ENCODE measurements around the gene KHSRP.

Gene KHSRP

GRCh38 chr19:6424195-6424938 lies at the start of gene KHSRP:
Gene KHSRP (minus strand): TSS chr19:6424811. CDS start chr19:6424701, 110 bp downstream.
- no peaks in the 10 kb centered on the region for H3K27me3 ChIP-seq (ENCODE audit: control insufficient read depth, insufficient read depth, low read length)
- peaks cover under 1% of the 10 kb centered on the region for H3K36me3 ChIP-seq (ENCODE audit: control insufficient read depth, insufficient read depth, low read length)
- peaks cover 15% of the 10 kb centered on the region for H3K4me1 ChIP-seq (ENCODE audit: control insufficient read depth, insufficient read depth, low read length)
- H3K9ac ChIP-seq (ENCODE audit: low read length): peak within 1 kb of the TSS; percentile 93
- peak within 1 kb of the TSS; percentile 55 for H3K4me3 ChIP-seq (ENCODE audit: low read length)
- no peaks in the 10 kb centered on the region for H3K9me3 ChIP-seq (ENCODE audit: control insufficient read depth, low read length)

- H3K9ac ChIP-seq (ENCODE audit: low read length): no peak overlapping the region
Measured at GRCh38 chr19:6473647-6474046, 49.0 kb upstream of the KHSRP start.

DNA sequence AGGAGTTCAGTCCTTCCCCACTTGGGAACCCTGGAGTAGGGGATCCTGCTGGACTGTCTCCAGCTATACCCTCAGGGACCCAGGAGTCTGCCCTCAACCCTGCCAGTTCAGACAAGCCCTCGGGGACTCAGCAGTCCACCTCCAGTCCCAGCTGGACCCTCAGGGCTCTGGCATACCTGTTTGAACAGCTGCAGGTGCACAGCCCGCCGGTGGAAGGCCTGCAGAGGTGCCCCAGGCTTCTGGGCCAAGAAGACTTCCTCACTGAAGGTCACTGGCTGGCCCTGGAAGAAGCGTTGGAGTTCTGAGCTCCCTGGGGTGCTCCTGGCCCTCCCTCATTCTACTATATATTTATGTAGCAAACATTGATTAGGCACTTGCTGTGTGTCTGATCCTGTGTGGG lies 48.1 kb upstream of the KHSRP start:
- Histone ChIP-seq H3K4me3 (ENCODE audit: low read length) (no peak overlapping the region), H3K9ac (ENCODE audit: low read length) (no peak overlapping the region), H3K4me1 (ENCODE audit: control insufficient read depth, insufficient read depth, low read length) (peaks cover 9% of the 10 kb centered on the region), H3K27me3 (ENCODE audit: control insufficient read depth, insufficient read depth, low read length) (peaks cover 15% of the 10 kb centered on the region), H3K36me3 (ENCODE audit: control insufficient read depth, insufficient read depth, low read length) (no peaks in the 10 kb centered on the region), H3K9me3 (ENCODE audit: control insufficient read depth, low read length) (no peaks in the 10 kb centered on the region)

More at GRCh38 chr19:6473647-6474046, 49.0 kb upstream of the KHSRP start:
- Histone ChIP-seq H3K9me3 (ENCODE audit: control insufficient read depth, low read length) (no peaks in the 10 kb centered on the region), H3K36me3 (ENCODE audit: control insufficient read depth, insufficient read depth, low read length) (no peaks in the 10 kb centered on the region), H3K27me3 (ENCODE audit: control insufficient read depth, insufficient read depth, low read length) (peaks cover 15% of the 10 kb centered on the region), H3K4me3 (ENCODE audit: low read length) (no peak overlapping the region), H3K4me1 (ENCODE audit: control insufficient read depth, insufficient read depth, low read length) (peaks cover 9% of the 10 kb centered on the region)

DNA sequence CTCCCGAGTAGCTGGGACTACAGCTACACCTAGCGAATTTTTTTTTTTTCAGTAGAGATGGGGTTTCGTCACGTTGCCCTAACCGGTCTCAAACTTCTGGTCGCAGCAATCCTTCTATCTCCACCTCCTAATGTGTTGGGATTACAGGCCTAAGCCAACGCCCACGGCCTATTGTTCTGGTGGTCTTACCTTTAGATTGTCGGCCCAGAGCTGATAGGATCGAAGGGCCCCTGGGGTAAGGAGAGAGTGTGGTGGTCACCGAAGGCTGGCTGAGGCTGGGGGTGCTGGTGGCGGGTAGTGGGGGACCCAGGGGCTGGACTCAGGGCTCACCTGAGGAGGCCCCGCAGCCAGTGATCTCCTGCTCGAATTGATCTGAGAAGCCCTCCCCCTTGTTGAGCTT lies 46.5 kb upstream of the KHSRP start:
- Histone ChIP-seq H3K4me3 (ENCODE audit: low read length) (no peak overlapping the region), H3K9ac (ENCODE audit: low read length) (no peak overlapping the region), H3K27me3 (ENCODE audit: control insufficient read depth, insufficient read depth, low read length) (peaks cover 8% of the 10 kb centered on the region), H3K9me3 (ENCODE audit: control insufficient read depth, low read length) (no peaks in the 10 kb centered on the region), H3K36me3 (ENCODE audit: control insufficient read depth, insufficient read depth, low read length) (no peaks in the 10 kb centered on the region), H3K4me1 (ENCODE audit: control insufficient read depth, insufficient read depth, low read length) (peaks cover 9% of the 10 kb centered on the region)

GRCh38 chr19:6470173-6470572 lies 45.6 kb upstream of the KHSRP start:
- Histone ChIP-seq H3K9me3 (ENCODE audit: control insufficient read depth, low read length) (no peaks in the 10 kb centered on the region), H3K27me3 (ENCODE audit: control insufficient read depth, insufficient read depth, low read length) (peaks cover under 1% of the 10 kb centered on the region), H3K9ac (ENCODE audit: low read length) (no peak overlapping the region), H3K4me3 (ENCODE audit: low read length) (no peak overlapping the region), H3K4me1 (ENCODE audit: control insufficient read depth, insufficient read depth, low read length) (peaks cover 15% of the 10 kb centered on the region), H3K36me3 (ENCODE audit: control insufficient read depth, insufficient read depth, low read length) (no peaks in the 10 kb centered on the region)

GRCh38 chr19:6467384-6467783 lies 42.8 kb upstream of the KHSRP start:
- H3K4me1 ChIP-seq (ENCODE audit: control insufficient read depth, insufficient read depth, low read length): peaks cover 28% of the 10 kb centered on the region
- peaks cover 12% of the 10 kb centered on the region for H3K27me3 ChIP-seq (ENCODE audit: control insufficient read depth, insufficient read depth, low read length)
- H3K36me3 ChIP-seq (ENCODE audit: control insufficient read depth, insufficient read depth, low read length): no peaks in the 10 kb centered on the region
- no peak overlapping the region for H3K4me3 ChIP-seq (ENCODE audit: low read length)
- H3K9ac ChIP-seq (ENCODE audit: low read length): no peak overlapping the region
- H3K9me3 ChIP-seq (ENCODE audit: control insufficient read depth, low read length): no peaks in the 10 kb centered on the region

DNA sequence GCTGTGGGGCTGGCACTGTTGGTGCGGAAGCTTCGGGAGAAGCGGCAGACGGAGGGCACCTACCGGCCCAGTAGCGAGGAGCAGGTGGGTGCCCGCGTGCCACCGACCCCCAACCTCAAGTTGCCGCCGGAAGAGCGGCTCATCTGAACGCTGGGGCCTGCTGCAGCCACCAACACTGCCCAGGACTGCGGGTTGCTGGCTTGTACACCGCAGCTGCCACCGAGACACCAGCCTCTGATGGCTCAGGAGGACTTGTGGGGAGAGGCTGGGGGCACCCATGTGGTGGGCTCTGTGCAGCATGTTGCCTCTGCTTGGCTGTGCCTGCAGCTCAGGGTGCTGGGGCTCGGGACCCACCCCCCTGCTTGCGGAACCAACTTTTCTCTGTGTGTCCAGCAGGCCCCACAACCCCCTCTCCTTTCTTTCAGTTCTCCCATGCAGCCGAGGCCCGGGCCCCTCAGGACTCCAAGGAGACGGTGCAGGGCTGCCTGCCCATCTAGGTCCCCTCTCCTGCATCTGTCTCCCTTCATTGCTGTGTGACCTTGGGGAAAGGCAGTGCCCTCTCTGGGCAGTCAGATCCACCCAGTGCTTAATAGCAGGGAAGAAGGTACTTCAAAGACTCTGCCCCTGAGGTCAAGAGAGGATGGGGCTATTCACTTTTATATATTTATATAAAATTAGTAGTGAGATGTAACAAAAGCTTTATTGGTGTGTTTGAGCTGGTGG lies 42.1 kb upstream of the KHSRP start:
- no peaks in the 10 kb centered on the region for H3K36me3 ChIP-seq (ENCODE audit: control insufficient read depth, insufficient read depth, low read length)
- peaks cover 34% of the 10 kb centered on the region for H3K4me1 ChIP-seq (ENCODE audit: control insufficient read depth, insufficient read depth, low read length)
- no peak overlapping the region for H3K9ac ChIP-seq (ENCODE audit: low read length)
- H3K27me3 ChIP-seq (ENCODE audit: control insufficient read depth, insufficient read depth, low read length): peaks cover 12% of the 10 kb centered on the region
- H3K4me3 ChIP-seq (ENCODE audit: low read length): no peak overlapping the region
- no peaks in the 10 kb centered on the region for H3K9me3 ChIP-seq (ENCODE audit: control insufficient read depth, low read length)

- no peak overlapping the region for H3K4me3 ChIP-seq (ENCODE audit: low read length)
- H3K36me3 ChIP-seq (ENCODE audit: control insufficient read depth, insufficient read depth, low read length): no peaks in the 10 kb centered on the region
- peaks cover 34% of the 10 kb centered on the region for H3K4me1 ChIP-seq (ENCODE audit: control insufficient read depth, insufficient read depth, low read length)
- H3K9ac ChIP-seq (ENCODE audit: low read length): peak overlapping the region; percentile 98
- peaks cover 12% of the 10 kb centered on the region for H3K27me3 ChIP-seq (ENCODE audit: control insufficient read depth, insufficient read depth, low read length)
- no peaks in the 10 kb centered on the region for H3K9me3 ChIP-seq (ENCODE audit: control insufficient read depth, low read length)
Measured at GRCh38 chr19:6465663-6466062, 41.1 kb upstream of the KHSRP start.

GRCh38 chr19:6465006-6465405 lies 40.4 kb upstream of the KHSRP start:
- Histone ChIP-seq H3K36me3 (ENCODE audit: control insufficient read depth, insufficient read depth, low read length) (no peaks in the 10 kb centered on the region), H3K9ac (ENCODE audit: low read length) (peak overlapping the region; percentile 98), H3K4me1 (ENCODE audit: control insufficient read depth, insufficient read depth, low read length) (peaks cover 34% of the 10 kb centered on the region), H3K9me3 (ENCODE audit: control insufficient read depth, low read length) (no peaks in the 10 kb centered on the region), H3K4me3 (ENCODE audit: low read length) (peak overlapping the region; percentile 72), H3K27me3 (ENCODE audit: control insufficient read depth, insufficient read depth, low read length) (peaks cover 12% of the 10 kb centered on the region)

GRCh38 chr19:6464070-6464873 lies 39.7 kb upstream of the KHSRP start, which contains the start of gene CRB3:
Gene CRB3 (plus strand): TSS chr19:6464271. CDS start chr19:6464702, 431 bp downstream.
- Histone ChIP-seq H3K36me3 (ENCODE audit: control insufficient read depth, insufficient read depth, low read length) (no peaks in the 10 kb centered on the region), H3K9ac (ENCODE audit: low read length) (peak within 1 kb of the TSS; percentile 98), H3K4me1 (ENCODE audit: control insufficient read depth, insufficient read depth, low read length) (peaks cover 34% of the 10 kb centered on the region), H3K27me3 (ENCODE audit: control insufficient read depth, insufficient read depth, low read length) (peaks cover 12% of the 10 kb centered on the region), H3K9me3 (ENCODE audit: control insufficient read depth, low read length) (no peaks in the 10 kb centered on the region), H3K4me3 (ENCODE audit: low read length) (peak within 1 kb of the TSS; percentile 72)

DNA sequence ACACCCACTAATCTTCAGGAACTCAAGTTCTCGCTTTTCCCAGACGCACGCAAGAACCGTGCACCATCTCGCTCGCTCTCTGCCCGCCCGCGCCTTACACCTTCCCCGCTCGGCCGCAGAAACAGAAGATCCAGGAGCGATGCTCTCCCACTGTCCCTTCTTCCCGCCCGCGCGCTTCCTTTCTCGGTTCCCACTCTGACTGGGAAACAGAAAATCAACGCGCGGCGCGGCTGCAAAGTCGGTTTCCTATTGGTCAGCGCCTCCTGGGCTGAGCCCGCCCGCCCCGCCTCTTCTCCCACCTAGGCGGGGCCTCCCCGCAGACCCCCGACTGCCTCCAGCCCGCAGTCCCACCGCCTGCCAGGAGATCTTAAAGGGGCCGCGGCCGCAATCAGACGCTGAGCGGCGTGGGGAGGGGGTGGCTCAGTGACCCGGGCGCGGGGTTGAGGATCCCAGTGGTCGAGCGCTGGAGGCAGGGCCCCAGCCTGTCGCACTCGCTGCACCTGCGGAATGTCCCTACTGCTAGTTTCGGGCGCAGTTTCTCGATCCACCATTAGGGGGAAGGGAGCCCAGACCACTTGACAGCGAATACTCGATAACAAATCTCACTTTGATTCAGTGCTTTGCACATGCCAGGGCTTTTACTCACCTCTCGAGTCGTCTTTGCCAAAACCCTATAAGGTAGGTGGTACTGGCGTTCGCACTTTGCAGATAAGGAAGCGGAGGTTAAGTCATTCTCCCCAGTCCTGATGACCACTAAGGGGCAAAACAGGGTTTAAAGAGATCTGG lies 35.7 kb upstream of the KHSRP start:
- Histone ChIP-seq H3K4me1 (ENCODE audit: control insufficient read depth, insufficient read depth, low read length) (peaks cover 32% of the 10 kb centered on the region), H3K9ac (ENCODE audit: low read length) (peak overlapping the region; percentile 81), H3K36me3 (ENCODE audit: control insufficient read depth, insufficient read depth, low read length) (no peaks in the 10 kb centered on the region), H3K9me3 (ENCODE audit: control insufficient read depth, low read length) (no peaks in the 10 kb centered on the region), H3K27me3 (ENCODE audit: control insufficient read depth, insufficient read depth, low read length) (peaks cover 12% of the 10 kb centered on the region), H3K4me3 (ENCODE audit: low read length) (peak overlapping the region; percentile 95)
